Left lobe of liver (tissue), 2 donors: ENCODE measurements around the gene CD47. TPM values are rescaled to one million over a fixed set of nuclear protein-coding genes. Genes with fewer than 3 reads are reported as not detected.

ENCODE experiments used
- ATAC-seq: fragments of 200-7000 bp; cut with Tn5 transposase; one replicate; pipeline ENCODE4 v1.9.1; 2020; ENCODE audit warnings: mild to moderate bottlenecking, moderate library complexity
- DNase-seq: peaks from one replicate; pipeline ENCODE4 v3.0.0-alpha.2; 2020; ENCODE audit warnings: low spot score
- total RNA-seq: library from RNA; stranded (reverse); gene quantifications from one replicate; pipeline ENCODE4 v1.2.1, GENCODE V29; 2021
- donor health status: DM: no; HTN: no; CAD: no; lungs with moderate emphysema.
- donor health status: DM: no; HTN: yes; CAD: no.

The CD47 gene
- total RNA-seq, result 21.8 TPM

GRCh38 chr3:108090701-108091497 lies at the start of gene CD47:
Gene CD47, minus strand, starts transcription at chr3:108091031. Its CDS starts 123 bp downstream, at chr3:108090908.
- ATAC-seq, result peak; percentile 95
- DNase-seq, result peak; percentile 95

DNA sequence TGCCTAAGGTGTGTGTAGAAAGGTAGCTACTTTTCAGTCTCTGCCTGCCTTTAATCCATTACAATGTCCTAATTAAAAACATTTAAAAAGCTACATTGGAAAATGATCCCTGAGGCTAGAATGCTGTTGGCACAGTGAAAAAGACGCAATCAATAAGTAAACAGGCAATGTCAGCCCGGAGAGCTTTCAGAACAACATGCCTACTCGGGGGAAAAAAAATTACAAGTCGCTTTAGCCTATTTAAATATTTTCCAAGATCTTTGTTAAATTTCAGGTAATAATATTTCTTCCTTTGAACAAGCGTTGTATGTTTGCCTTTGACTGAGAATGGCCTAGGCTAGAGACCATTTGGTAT lies 46.6 kb upstream of the CD47 start:
- ATAC-seq (peak; percentile 63), DNase-seq (no peak)

GRCh38 chr3:108136561-108137459 lies 46.0 kb upstream of the CD47 start:
- ATAC-seq (peak; percentile 49), DNase-seq (no peak)

DNA sequence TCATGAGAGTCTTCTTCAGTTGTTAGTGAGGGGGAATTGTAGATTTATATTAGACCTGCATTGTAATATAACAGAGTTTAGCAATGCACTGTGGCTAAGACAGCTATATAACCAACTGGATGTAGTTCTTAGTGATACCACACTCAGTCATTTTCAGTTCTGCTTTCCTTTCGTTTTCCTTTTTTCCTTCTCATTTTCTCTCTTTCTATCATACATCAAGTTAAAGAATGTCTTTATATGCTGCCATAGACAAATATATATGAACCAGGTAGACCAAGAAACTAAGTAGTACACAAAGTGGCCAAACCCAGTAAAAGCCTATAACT lies 43.7 kb upstream of the CD47 start:
- ATAC-seq (no peak), DNase-seq (no peak)

- ATAC-seq (no peak), DNase-seq (no peak)
Measured at GRCh38 chr3:108133858-108134554, 43.2 kb upstream of the CD47 start.

GRCh38 chr3:108133048-108133369 lies 42.2 kb upstream of the CD47 start:
- DNase-seq, result no peak
- ATAC-seq, result no peak

DNA sequence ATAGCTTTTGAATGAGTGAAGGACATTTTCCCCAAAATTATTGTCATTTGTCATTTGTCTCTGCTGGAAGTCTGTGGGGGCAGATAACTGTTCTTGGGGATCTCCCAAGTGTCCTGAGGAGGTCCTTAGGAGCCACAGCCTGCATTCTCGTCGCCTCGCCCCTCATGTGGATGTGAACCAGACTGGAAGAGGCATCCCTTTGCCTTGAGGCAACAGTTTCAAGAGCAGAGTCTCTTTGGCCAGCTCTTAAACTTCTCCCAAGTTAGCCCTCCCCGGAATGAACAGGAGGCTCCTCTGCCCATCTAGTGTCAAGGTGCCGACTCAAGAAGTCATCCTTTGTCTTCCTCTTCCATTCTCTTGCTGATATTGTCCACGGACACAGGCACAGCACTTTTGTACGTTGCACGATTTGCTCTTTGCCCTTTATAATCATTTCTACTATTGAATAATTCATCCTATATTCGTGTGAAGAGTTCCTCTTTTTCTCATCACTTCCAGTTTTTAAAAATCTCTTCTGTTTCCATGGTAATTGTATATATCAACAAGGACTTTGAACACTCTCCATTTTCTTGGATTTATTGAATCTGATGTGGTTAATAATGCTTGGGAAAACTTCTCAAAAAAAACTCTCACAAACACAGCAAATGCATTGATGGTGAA lies 40.8 kb upstream of the CD47 start:
- no peak for ATAC-seq
- DNase-seq, result no peak

DNA sequence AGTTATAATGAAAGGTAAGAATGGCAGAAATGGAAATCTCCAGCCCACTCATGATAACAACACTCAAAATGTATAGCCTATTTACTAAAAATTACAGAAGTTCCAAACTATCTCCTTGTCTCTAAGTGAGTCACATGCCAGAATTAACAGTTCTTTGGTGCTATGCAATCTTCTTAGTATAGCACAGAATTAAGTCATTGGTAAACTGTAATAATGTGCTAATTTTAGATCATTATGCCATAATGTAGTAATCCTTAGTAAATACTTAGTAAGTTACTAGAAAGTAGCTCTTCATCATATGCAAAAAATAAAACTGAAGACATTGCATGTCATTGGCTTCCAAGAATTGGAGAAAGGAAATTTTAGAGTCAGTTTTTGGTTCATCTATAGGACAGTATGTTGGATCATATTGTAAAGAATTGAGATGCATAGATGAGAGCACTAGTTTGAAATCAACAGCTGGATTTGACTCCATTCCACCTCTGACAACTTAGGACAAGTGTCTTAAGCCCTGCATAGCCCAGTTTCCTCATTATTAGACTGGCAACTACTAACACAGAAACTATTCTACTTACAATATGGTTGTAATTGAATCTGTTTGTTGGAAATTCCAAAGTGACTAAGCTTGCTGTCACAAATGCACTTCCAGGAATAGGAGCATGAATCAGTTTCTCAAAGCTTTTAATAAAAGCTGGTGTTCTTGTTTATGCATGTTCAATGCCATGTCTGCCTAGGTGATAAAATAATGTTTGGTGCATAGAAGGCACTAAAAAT lies 40.1 kb upstream of the CD47 start:
- no peak for DNase-seq
- ATAC-seq, result no peak

GRCh38 chr3:108130236-108130635 lies 39.4 kb upstream of the CD47 start:
- ATAC-seq, result no peak

DNA sequence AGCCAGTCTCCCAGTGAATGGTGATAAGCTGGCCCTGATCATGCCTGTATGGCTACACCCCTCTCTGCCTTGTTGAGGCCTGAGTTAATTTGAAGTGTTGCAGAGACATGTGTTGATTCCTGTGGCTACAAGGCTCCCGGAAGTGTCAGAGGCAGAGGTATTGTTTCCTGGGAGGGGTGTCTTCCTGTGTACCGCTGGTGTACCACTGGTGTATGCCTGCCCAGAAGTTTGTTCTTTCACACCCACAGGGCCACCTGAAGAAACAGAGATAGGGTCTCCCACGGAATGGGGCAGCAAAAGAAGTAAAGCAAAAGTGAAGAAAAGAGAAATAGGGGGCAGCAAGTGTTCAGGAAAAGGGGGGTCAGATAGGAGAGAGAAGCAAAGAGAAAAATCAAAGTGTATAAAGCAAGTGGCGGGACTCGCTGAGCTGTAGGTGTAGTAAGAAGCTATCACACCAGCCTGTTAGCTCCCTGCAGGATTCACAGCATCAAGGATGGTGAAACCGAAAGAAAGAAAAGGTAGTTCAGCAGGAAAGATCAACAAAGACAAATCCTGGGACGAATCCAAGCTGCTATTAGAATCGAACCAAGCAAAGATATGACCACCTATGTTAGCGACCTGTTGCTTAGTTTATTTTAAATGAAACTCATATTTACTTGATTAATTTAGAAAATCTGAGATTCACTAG lies 36.6 kb upstream of the CD47 start:
- DNase-seq (no peak), ATAC-seq (no peak)

More at GRCh38 chr3:108130236-108130635, 39.4 kb upstream of the CD47 start:
- no peak for DNase-seq

DNA sequence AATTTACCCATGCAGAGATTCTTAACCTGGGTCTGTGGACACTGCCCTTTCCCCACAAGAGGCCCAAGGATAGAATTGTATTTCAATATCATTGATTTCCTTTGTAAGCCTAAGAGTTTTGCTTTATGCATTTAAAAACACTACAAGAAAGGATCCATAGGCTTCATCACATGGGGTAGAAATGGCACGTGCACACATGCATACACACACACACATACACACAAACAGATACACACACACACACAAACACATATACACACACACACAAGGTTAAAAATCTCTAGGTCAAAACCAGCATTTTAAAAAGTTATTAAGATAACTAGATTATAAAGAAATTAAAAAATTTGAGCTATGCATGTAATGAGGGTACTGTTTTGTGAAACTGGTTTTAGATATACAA lies 35.5 kb upstream of the CD47 start:
- no peak for ATAC-seq
- DNase-seq, result no peak

DNA sequence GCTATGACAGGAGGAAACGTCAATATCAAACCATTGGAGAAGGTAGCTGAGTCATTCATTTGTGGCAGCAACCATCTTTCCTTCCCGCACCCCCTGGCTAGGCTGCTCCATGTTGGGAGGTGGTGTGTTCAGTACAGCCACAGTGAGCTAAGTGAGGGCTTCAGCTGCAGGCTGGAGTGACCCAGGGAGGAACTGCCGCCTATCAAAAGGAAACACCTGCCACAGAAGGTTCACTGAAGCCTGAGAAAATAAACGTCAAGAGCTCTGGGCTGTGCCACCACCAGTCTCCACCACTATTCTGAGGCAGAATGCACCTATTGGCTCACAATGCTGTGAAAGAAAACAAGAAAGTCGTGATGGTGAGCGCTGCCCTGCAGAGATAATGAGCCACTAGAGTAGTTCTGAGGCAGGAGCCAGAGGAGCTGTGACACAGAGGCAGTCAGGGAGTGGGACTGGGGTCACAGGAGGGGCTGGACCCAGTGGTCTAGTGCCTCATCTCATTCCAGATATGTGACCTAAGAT lies 34.8 kb upstream of the CD47 start:
- DNase-seq, result no peak
- ATAC-seq, result no peak

- no peak for ATAC-seq
Measured at GRCh38 chr3:108125153-108125543, 34.3 kb upstream of the CD47 start.

GRCh38 chr3:108124337-108125152 lies 33.7 kb upstream of the CD47 start:
- no peak for DNase-seq

More at GRCh38 chr3:108125153-108125543, 34.3 kb upstream of the CD47 start:
- no peak for DNase-seq

GRCh38 chr3:108123326-108123725 lies 32.5 kb upstream of the CD47 start:
- DNase-seq, result no peak
- no peak for ATAC-seq

More at GRCh38 chr3:108124337-108125152, 33.7 kb upstream of the CD47 start:
- ATAC-seq, result no peak

GRCh38 chr3:108122276-108122675 lies 31.4 kb upstream of the CD47 start:
- DNase-seq, result no peak

DNA sequence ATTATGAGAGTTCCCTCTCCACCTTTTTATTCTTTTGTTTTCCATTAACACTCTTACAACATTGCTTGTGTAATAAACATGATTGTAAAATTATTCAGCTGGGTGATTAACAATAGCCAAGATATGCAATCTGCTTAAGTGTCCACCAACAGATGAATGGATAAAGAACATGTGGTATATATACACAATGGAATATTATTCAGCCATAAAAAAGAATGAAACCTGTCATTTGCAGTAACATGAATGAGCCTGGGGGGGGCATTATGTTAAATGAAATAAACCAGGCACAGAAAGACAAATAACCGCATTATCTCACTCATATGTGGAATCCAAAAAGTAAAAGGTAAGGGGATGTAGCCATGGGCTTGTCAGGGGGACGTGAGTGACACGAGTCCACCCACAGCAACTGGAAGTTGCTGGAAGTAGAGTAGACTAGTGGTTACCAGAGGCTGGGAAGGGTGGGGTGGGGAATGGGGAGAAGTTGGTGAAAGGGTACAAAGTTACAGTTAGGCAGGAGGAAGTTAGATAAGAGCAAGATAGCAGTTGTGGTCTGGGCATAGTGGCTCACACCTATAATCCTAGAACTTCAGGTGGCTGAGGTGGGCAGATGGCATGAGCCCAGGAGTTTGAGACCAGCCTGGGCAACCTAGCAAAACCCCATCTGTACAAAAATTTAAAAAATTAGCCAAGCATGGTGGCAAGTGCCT lies 28.7 kb upstream of the CD47 start:
- DNase-seq (no peak), ATAC-seq (no peak)

More at GRCh38 chr3:108122276-108122675, 31.4 kb upstream of the CD47 start:
- ATAC-seq, result no peak
